ENCODE measurements around the gene GRB2. TPM values are rescaled to one million over a fixed set of nuclear protein-coding genes. Genes with fewer than 3 reads are reported as not detected.

The GRB2 gene
- total RNA-seq, 1 donor from 2014 or later = 77.5 TPM

DNA sequence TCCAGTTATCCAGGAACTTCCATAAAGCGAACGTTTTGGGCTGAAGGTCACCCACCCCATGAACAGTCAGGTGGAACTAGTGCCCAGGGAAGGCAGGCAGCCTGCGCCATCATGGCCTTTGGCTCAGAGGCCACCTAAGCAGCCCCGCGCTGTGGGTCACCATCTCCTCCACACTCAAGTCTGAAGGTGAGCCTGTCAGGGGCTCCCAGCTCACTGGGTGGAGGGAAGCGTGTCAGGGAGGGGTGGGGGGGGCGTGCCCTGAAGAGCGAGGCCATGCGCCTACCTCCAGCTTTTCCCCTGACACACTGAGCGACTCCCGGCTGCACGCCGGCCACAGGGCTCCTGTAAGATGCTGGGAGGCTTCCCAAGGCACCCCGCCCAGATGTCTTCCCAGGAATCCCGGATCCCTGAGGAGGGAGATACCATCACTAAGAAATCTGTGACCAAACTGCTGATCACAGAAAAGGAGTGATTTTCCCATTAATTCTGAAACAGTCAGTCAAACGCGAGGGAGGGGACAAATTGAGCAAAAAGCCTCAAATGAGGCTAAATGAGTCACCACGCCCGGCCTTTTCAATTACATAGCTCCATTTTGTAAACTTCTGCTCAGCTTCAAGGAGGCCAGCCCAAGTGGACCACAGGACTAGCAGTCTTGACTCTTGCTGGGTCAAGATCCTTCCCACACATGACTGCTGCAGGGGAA is 89.8 kb downstream of the GRB2 start:
- no peak for DNase-seq (ENCODE audit: low read depth)
- no peak for TF ChIP-seq CTCF (conservative IDR thresholded peaks at IDR 0.05; ENCODE audit: low read depth, low read length)
- H3K4me3 ChIP-seq (ENCODE audit: low read depth, low read length) = no peak overlapping the region

GRCh38 chr17:75313941-75314551 is 91.4 kb downstream of the GRB2 start:
- no peak overlapping the region for H3K4me3 ChIP-seq (ENCODE audit: low read depth, low read length)
- DNase-seq (ENCODE audit: low read depth) = no peak
- no peak for TF ChIP-seq CTCF (conservative IDR thresholded peaks at IDR 0.05; ENCODE audit: low read depth, low read length)

GRCh38 chr17:75308732-75309629 is 96.5 kb downstream of the GRB2 start:
- no peak for DNase-seq (ENCODE audit: low read depth)
- no peak for TF ChIP-seq CTCF (conservative IDR thresholded peaks at IDR 0.05; ENCODE audit: low read depth, low read length)
- H3K4me3 ChIP-seq (ENCODE audit: low read depth, low read length) = no peak overlapping the region

DNA sequence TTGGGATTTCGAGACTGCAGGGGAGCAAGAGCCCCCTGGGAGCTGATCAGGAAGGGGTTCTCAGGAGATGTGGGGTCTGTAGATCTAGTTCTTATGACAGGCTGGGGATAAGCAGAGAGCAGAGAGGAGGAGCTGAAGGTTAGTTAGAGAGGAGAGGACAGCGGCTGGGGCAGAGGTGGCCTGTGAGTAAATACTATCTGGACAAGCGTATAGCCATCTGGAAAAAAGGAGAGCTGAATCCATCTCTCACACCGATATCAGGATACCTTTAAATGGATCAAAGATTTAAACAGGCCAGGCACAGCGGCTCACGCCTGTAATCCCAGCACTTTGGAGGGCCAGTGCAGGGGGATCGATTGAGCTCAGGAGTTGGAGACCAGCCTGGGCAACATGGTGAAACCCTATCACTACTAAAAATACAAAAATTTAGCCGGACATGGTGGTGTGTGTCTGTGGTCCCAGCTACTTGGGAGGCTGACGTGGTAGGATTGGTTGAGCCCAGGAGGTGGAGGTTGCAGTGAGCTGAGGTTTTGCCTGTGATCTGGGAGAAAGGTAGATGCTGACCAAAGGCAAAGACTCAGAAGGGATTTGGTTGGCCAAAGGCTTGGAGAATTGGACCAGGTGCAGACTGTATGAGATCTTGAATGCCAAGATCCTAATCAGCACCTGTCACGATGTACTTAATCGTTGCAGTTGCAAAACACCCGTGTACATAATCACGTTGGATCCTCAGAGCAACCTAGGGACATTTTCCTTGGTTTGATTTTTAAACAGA is 97.3 kb downstream of the GRB2 start:
- no peak for DNase-seq (ENCODE audit: low read depth)
- H3K4me3 ChIP-seq (ENCODE audit: low read depth, low read length) = no peak overlapping the region
- TF ChIP-seq CTCF (conservative IDR thresholded peaks at IDR 0.05; ENCODE audit: low read depth, low read length) = no peak

GRCh38 chr17:75301502-75302206 is 103.8 kb downstream of the GRB2 start:
- no peak overlapping the region for H3K4me3 ChIP-seq (ENCODE audit: low read depth, low read length)
- DNase-seq (ENCODE audit: low read depth) = no peak
- no peak for TF ChIP-seq CTCF (conservative IDR thresholded peaks at IDR 0.05; ENCODE audit: low read depth, low read length)

DNA sequence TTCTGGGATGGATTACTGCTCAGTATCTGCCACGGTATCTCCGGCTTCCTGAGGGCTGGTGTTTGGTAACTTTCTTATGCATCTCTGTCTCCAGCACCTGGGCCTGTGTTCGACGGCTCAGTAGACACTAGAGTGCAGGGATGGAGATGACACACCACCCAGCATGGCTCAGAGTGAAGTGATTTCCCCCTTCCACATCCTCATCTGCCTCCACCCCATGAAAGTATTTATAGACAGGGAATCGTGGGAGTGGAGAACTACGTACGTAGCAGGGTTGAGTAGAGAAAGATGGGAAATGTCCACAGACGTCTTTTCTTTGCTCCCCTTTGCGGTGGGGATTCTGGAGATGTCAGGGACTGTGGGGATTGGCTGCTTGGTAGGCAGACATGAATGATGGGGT is 104.4 kb downstream of the GRB2 start:
- no peak overlapping the region for H3K4me3 ChIP-seq (ENCODE audit: low read depth, low read length)
- DNase-seq (ENCODE audit: low read depth) = no peak
- no peak for TF ChIP-seq CTCF (conservative IDR thresholded peaks at IDR 0.05; ENCODE audit: low read depth, low read length)

Measured in epithelial cell of proximal tubule (primary cell).